H1 (cell line): Measurements from ENCODE around the gene CCNG2.

Experiments used
- CEBPB ChIP-seq: IDR thresholded peaks from 2 replicates; pipeline ENCODE4 v1.6.1; 2012; ENCODE audit warnings: low read depth, low read length
- CHD2 ChIP-seq: IDR thresholded peaks from 2 replicates; pipeline ENCODE4 v1.6.1; 2012; ENCODE audit warnings: low read length, improper control_type of control experiment
- EZH2 ChIP-seq: fragments of 200-600 bp; sonication (generic); IDR thresholded peaks from 2 replicates; pipeline ENCODE4 v1.7.1; 2012; ENCODE audit warnings: low read depth, mild to moderate bottlenecking, moderate library complexity, low read length, inconsistent platforms; ENCODE audit not compliant: severe bottlenecking
- POLR2A ChIP-seq, 2 experiments: IDR thresholded peaks; 1 replicate in 1 of 2; 2 replicates in 1 of 2; pipeline ENCODE4 v1.6.1; 2011; ENCODE audit warnings: low read depth in 2 of 2, low read length in 2 of 2, mild to moderate bottlenecking in 2 of 2; ENCODE audit errors: control extremely low read depth in 1 of 2
- POLR2AphosphoS5 ChIP-seq: IDR thresholded peaks from 2 replicates; pipeline ENCODE4 v1.6.1; 2011; ENCODE audit warnings: low read depth, low read length

GRCh38 chr4:77187322-77187721, 30.3 kb downstream of the CCNG2 start:
- TF ChIP-seq CHD2 (no peak), CEBPB (no peak), POLR2A (IDR thresholded peaks at IDR 0.05; ENCODE audit: control extremely low read depth in 1 of 2, low read depth in 2 of 2, low read length in 2 of 2) (no peak), EZH2 (no peak), POLR2AphosphoS5 (no peak)
